ENCODE results near the gene DENND6B. TPM values are rescaled to one million over a fixed set of nuclear protein-coding genes. Genes with fewer than 3 reads are reported as not detected.

The DENND6B gene
- total and polyA plus RNA-seq, 2 of the 13 experiments (the other 11 are each of a cell fraction or from before 2014, with no cell fraction given): 0.95 to 3.8 TPM

DNA sequence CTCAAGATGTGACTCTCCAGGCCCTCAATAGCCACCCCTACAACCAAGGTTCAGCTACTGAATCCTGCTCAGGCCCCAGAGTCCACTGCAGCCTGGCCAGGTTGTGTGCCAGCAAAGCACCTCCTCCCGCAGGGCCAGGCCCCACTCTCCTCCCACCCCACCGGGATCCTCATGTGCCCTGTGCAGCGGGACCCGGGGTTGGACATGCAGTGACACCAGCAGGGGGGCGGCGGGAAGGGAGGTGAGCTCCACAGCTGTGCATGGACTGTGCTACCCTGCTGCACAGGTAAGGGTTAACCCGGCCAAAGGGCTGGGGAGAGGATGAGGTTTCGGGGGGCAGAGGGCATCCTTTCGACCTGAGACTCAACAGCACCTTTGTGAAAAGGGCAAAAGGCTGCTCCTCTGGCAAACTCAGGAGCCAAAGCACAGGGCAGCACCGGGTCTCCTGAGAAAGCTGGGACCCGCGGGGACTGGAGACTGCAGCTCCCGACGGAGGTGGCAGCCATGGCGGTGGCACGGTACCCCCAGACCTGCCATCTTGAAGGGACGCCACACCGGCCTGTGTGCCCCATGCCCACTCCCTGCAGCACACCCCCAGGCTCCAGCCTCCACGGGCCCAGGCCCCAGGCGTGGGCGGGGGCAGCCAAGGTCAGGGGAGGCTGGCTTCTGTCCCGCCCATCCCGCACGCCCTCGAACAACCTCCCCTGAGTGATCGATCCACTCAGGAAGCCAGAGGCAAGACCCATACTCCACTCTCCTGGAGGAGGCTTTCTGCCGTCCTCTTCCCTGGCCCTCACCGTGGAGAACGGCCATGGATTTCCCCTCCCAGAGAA, 29.9 kb downstream of the DENND6B start (continued):
- TF ChIP-seq, protein P1, sequence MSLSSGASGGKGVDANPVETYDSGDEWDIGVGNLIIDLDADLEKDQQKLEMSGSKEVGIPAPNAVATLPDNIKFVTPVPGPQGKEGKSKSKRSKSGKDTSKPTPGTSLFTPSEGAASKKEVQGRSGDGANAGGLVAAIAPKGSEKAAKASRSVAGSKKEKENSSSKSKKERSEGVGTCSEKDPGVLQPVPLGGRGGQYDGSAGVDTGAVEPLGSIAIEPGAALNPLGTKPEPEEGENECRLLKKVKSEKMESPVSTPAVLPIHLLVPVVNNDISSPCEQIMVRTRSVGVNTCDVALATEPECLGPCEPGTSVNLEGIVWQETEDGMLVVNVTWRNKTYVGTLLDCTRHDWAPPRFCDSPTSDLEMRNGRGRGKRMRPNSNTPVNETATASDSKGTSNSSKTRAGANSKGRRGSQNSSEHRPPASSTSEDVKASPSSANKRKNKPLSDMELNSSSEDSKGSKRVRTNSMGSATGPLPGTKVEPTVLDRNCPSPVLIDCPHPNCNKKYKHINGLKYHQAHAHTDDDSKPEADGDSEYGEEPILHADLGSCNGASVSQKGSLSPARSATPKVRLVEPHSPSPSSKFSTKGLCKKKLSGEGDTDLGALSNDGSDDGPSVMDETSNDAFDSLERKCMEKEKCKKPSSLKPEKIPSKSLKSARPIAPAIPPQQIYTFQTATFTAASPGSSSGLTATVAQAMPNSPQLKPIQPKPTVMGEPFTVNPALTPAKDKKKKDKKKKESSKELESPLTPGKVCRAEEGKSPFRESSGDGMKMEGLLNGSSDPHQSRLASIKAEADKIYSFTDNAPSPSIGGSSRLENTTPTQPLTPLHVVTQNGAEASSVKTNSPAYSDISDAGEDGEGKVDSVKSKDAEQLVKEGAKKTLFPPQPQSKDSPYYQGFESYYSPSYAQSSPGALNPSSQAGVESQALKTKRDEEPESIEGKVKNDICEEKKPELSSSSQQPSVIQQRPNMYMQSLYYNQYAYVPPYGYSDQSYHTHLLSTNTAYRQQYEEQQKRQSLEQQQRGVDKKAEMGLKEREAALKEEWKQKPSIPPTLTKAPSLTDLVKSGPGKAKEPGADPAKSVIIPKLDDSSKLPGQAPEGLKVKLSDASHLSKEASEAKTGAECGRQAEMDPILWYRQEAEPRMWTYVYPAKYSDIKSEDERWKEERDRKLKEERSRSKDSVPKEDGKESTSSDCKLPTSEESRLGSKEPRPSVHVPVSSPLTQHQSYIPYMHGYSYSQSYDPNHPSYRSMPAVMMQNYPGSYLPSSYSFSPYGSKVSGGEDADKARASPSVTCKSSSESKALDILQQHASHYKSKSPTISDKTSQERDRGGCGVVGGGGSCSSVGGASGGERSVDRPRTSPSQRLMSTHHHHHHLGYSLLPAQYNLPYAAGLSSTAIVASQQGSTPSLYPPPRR (CRISPR knock-in tag; IDR thresholded peaks at IDR 0.05; ENCODE audit: borderline replicate concordance): no peak
- TF ChIP-seq ZNF234 (CRISPR knock-in tag; conservative IDR thresholded peaks at IDR 0.05): no peak
- TF ChIP-seq KDM1A (CRISPR knock-in tag; IDR thresholded peaks at IDR 0.05): 0 out of 2 replicates have a peak, but pooled peaks have one; percentile 11
- TF ChIP-seq ZNF652 (CRISPR knock-in tag; IDR thresholded peaks at IDR 0.05; ENCODE audit: borderline replicate concordance, low read depth): peak; percentile 93
- peak; percentile 33; the same call in 1 of the 2 replicates for TF ChIP-seq ZNF768 (CRISPR knock-in tag; IDR thresholded peaks at IDR 0.05)
- no peak for TF ChIP-seq TFDP1 (CRISPR knock-in tag; IDR thresholded peaks at IDR 0.05; ENCODE audit: borderline replicate concordance)
- TF ChIP-seq, protein P2, sequence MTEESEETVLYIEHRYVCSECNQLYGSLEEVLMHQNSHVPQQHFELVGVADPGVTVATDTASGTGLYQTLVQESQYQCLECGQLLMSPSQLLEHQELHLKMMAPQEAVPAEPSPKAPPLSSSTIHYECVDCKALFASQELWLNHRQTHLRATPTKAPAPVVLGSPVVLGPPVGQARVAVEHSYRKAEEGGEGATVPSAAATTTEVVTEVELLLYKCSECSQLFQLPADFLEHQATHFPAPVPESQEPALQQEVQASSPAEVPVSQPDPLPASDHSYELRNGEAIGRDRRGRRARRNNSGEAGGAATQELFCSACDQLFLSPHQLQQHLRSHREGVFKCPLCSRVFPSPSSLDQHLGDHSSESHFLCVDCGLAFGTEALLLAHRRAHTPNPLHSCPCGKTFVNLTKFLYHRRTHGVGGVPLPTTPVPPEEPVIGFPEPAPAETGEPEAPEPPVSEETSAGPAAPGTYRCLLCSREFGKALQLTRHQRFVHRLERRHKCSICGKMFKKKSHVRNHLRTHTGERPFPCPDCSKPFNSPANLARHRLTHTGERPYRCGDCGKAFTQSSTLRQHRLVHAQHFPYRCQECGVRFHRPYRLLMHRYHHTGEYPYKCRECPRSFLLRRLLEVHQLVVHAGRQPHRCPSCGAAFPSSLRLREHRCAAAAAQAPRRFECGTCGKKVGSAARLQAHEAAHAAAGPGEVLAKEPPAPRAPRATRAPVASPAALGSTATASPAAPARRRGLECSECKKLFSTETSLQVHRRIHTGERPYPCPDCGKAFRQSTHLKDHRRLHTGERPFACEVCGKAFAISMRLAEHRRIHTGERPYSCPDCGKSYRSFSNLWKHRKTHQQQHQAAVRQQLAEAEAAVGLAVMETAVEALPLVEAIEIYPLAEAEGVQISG (CRISPR knock-in tag; IDR thresholded peaks at IDR 0.05): 0 out of 2 replicates have a peak, but pooled peaks have one; percentile 15
- no peak for TF ChIP-seq NR2F6 (IDR thresholded peaks at IDR 0.05)
- peak; percentile 36; the same call in 1 of the 2 replicates for TF ChIP-seq NR2F6 (CRISPR knock-in tag; IDR thresholded peaks at IDR 0.05)
- TF ChIP-seq BRD4 (CRISPR knock-in tag; IDR thresholded peaks at IDR 0.05): no peak
- no peak for TF ChIP-seq HOXD1 (CRISPR knock-in tag; IDR thresholded peaks at IDR 0.05)
- no peak for TF ChIP-seq ZNF616 (CRISPR knock-in tag; IDR thresholded peaks at IDR 0.05; ENCODE audit: low read depth)
- no peak for TF ChIP-seq ZC3H13 (CRISPR knock-in tag; IDR thresholded peaks at IDR 0.05)
- TF ChIP-seq ZNF430 (CRISPR knock-in tag; IDR thresholded peaks at IDR 0.05): 0 out of 2 replicates have a peak, but pooled peaks have one; percentile 49
- TF ChIP-seq HMGXB4 (CRISPR knock-in tag; IDR thresholded peaks at IDR 0.05; ENCODE audit: borderline replicate concordance in 1 of 2, low read depth in 1 of 2): no peak
- no peak for TF ChIP-seq ISX (CRISPR knock-in tag; conservative IDR thresholded peaks at IDR 0.05)

All from HepG2 (cell line).